Endothelial cell of umbilical vein (primary cell): ENCODE measurements around the gene ZBBX. TPM values are rescaled to one million over a fixed set of nuclear protein-coding genes. Genes with fewer than 3 reads are reported as not detected.
"Not testable (repeated sequence)": the region's sequence is repeated elsewhere in the genome, so short reads cannot be mapped to it uniquely, and the experiment has no call there.

ENCODE experiments used
- Bru-seq: library from RNA; stranded (reverse); fragments of 400-500 nt; gene quantifications from one replicate; lab custom pipeline; 2021; lab: Mats Ljungman, UMichigan
- BruChase-seq, 2 experiments: library from RNA; stranded (reverse); fragments of 400-500 nt; gene quantifications; one replicate each; lab custom pipeline; 2021; lab: Mats Ljungman, UMichigan
- BruUV-seq: library from RNA; stranded (reverse); fragments of 400-500 nt; replicated peaks from 2 replicates; lab custom pipeline; 2021; lab: Mats Ljungman, UMichigan
- CTCF ChIA-PET: fragments of 300-600, 350-600 bp; sonication (Branson Sonifier 250); formaldehyde crosslinking; loops from one replicate; lab custom pipeline; 2021; ENCODE audit warnings: antibody characterized with exemption, inconsistent platforms; lab: Charles Lee
- POLR2A ChIA-PET: fragments of 300-600, 350-600 bp; sonication (Branson Sonifier 250); formaldehyde crosslinking; loops from one replicate; lab custom pipeline; 2021; ENCODE audit warnings: antibody characterized with exemption, inconsistent platforms; lab: Charles Lee
- DNase-seq: peaks from one replicate; pipeline ENCODE4 v3.0.0-alpha.2; 2011; ENCODE audit warnings: low read depth, low spot score
- FAIRE-seq: peaks from 2 replicates; lab custom pipeline; 2011; peaks lifted over from hg19 to GRCh38; lab: Jason Lieb, UNC
- H2AFZ ChIP-seq: 2 replicates; pipeline ENCODE4 v1.6.0; 2012; ENCODE audit warnings: low read depth, low read length, control low read depth, inconsistent platforms
- H3K27ac ChIP-seq: 2 replicates; pipeline ENCODE4 v1.5.1; 2011; ENCODE audit warnings: low read depth, mild to moderate bottlenecking, control low read depth, low read length, moderate library complexity; ENCODE audit not compliant: insufficient read depth
- H3K27me3 ChIP-seq, 2 experiments: 2 replicates each; pipeline versions ENCODE4 v1.6.0 to v1.6.1; 2011; ENCODE audit warnings: low read length in 2 of 2, mixed read lengths in 1 of 2; ENCODE audit not compliant: control insufficient read depth in 2 of 2, insufficient read depth in 2 of 2
- H3K36me3 ChIP-seq, 2 experiments: 2 replicates in 1 of 2; 3 replicates in 1 of 2; pipeline ENCODE4 v1.5.1; 2011; ENCODE audit warnings: low read length in 2 of 2, mild to moderate bottlenecking in 1 of 2, moderate library complexity in 1 of 2; ENCODE audit not compliant: control insufficient read depth in 2 of 2, insufficient read depth in 2 of 2; ENCODE audit errors: extremely low read depth in 1 of 2
- H3K4me1 ChIP-seq: 3 replicates; pipeline ENCODE4 v1.5.1; 2011; ENCODE audit warnings: mild to moderate bottlenecking, low read length; ENCODE audit not compliant: control insufficient read depth, insufficient read depth; ENCODE audit errors: extremely low read depth
- H3K4me2 ChIP-seq: 2 replicates; pipeline ENCODE4 v1.6.1; 2011; ENCODE audit warnings: low read length, control low read depth, mixed read lengths; ENCODE audit not compliant: insufficient read depth
- H3K4me3 ChIP-seq, 3 experiments: fragments of 200-600 bp in 1 of 3; sonication (generic), shearing (Covaris generic) in 1 of 3; replicated peaks in 1 of 3; 2 replicates each; pipeline ENCODE4 v1.5.1; 2011 to 2016; ENCODE audit warnings: control low read depth in 3 of 3, low read length in 3 of 3, mild to moderate bottlenecking in 2 of 3, inconsistent platforms in 1 of 3, low read depth in 1 of 3, moderate library complexity in 1 of 3; ENCODE audit not compliant: insufficient read depth in 1 of 3
- H3K79me2 ChIP-seq: 2 replicates; pipeline ENCODE4 v1.6.0; 2012; ENCODE audit warnings: low read length, inconsistent platforms; ENCODE audit not compliant: control insufficient read depth, insufficient read depth
- H3K9ac ChIP-seq: replicated peaks from 2 replicates; pipeline ENCODE3; 2011; ENCODE audit warnings: low read length, control low read depth; ENCODE audit not compliant: insufficient read depth; ENCODE audit errors: extremely low read depth
- H3K9me1 ChIP-seq: replicated peaks from 3 replicates; pipeline ENCODE4 v1.6.0; 2011; ENCODE audit warnings: mild to moderate bottlenecking, low read length; ENCODE audit not compliant: control insufficient read depth, insufficient read depth; ENCODE audit errors: extremely low read depth
- H3K9me3 ChIP-seq: replicated peaks from 2 replicates; pipeline ENCODE4 v1.5.1; 2012; ENCODE audit warnings: low read length, inconsistent platforms; ENCODE audit not compliant: control insufficient read depth, insufficient read depth
- H4K20me1 ChIP-seq: replicated peaks from 2 replicates; pipeline ENCODE3; 2011; ENCODE audit warnings: mild to moderate bottlenecking, low read length; ENCODE audit not compliant: control insufficient read depth, insufficient read depth; ENCODE audit errors: extremely low read depth
- CTCF ChIP-seq, 2 donors: IDR thresholded peaks; 1 replicate in 1 of 2; 2 replicates in 1 of 2; pipeline ENCODE4 v1.5.1; 2011; ENCODE audit warnings: low read length in 2 of 2, mild to moderate bottlenecking in 2 of 2, moderate library complexity in 2 of 2, control low read depth in 1 of 2, inconsistent platforms in 1 of 2, low read depth in 1 of 2; ENCODE audit not compliant: insufficient read depth in 1 of 2; ENCODE audit errors: extremely low read depth in 1 of 2
- JUN ChIP-seq: IDR thresholded peaks from 2 replicates; pipeline ENCODE4 v1.6.1; 2011; ENCODE audit warnings: borderline replicate concordance, low read depth; ENCODE audit not compliant: insufficient read length, insufficient read depth
- MAX ChIP-seq: IDR thresholded peaks from 2 replicates; pipeline ENCODE4 v1.6.1; 2011; ENCODE audit not compliant: insufficient read depth, insufficient read length
- POLR2AphosphoS5 ChIP-seq: IDR thresholded peaks from 2 replicates; pipeline ENCODE4 v1.6.1; 2012; ENCODE audit warnings: low read depth, mild to moderate bottlenecking, control low read depth, low read length, moderate library complexity; ENCODE audit not compliant: insufficient read depth
- dilution Hi-C: fragments of 300-500 bp; cut with MboI; formaldehyde crosslinking; loops from one replicate; pipeline ENCODE4 v1.15.0; 2019; ENCODE audit warnings: low sequenced_read_pairs; ENCODE audit not compliant: extremely low pct_ligation_motif_present
- intact Hi-C: fragments of 100-400 bp; cut with micrococcal nuclease; formaldehyde crosslinking; loops from one replicate; pipeline ENCODE4 v1.10.0; 2022
- long read RNA-seq: library from polyadenylated mRNA; stranded (forward); transcript quantifications from one replicate; pipeline ENCODE4 v2.0.0, GENCODE V29; 2021
- polyA minus RNA-seq, 3 experiments: library from RNA; depleted of rRNA, polyadenylated mRNA; stranded (reverse); fragments of >200 nt; gene quantifications; 1 replicate in 1 of 3; 2 replicates in 2 of 3; pipeline ENCODE4 v1.2.3, GENCODE V29; 2011
- polyA plus RNA-seq, 4 experiments: library from polyadenylated mRNA; depleted of rRNA in 3 of 4; stranded (reverse) in 3 of 4; unstranded in 1 of 4; fragments of >200 nt; gene quantifications; 2 replicates each; pipeline versions ENCODE4 v1.2.1 to v1.2.3, GENCODE V29; 2011 to 2012; ENCODE audit warnings: missing spikeins in 1 of 4
- total RNA-seq: library from RNA; stranded (reverse); gene quantifications from 2 replicates; pipeline ENCODE4 v1.2.3, GENCODE V29; 2021

Gene ZBBX
- not detected in 2 replicates for total RNA-seq
- polyA plus RNA-seq: not detected in 2 replicates
- not detected in 2 replicates for polyA plus RNA-seq (2011; cell fraction: cytosol; rRNA removed)
- 0.25 and 0.36 TPM in 2 replicates for polyA plus RNA-seq (2011; cell fraction: nucleus; rRNA removed)
- polyA plus RNA-seq (2012): not detected in 2 replicates
- polyA minus RNA-seq: not detected in 2 replicates
- polyA minus RNA-seq (2011; cell fraction: cytosol; rRNA and poly(A)+ RNA removed): not detected
- not detected in 2 replicates for polyA minus RNA-seq (2011; cell fraction: nucleus; rRNA and poly(A)+ RNA removed)
- Bru-seq, nascent RNA: percentile 7 among the genes with signal in this experiment
- percentile 4 among the genes with signal in this experiment for BruChase-seq, experiment 1, labeled RNA remaining after a 6-hour chase
- percentile 7 among the genes with signal in this experiment for BruChase-seq, experiment 2, labeled RNA remaining after a 2-hour chase
- long read RNA-seq: 0 reads

- peak; percentile 89 for DNase-seq
- Histone ChIP-seq H3K36me3 (no peaks in the 10 kb centered on the region), H2AFZ (peak within 1 kb of the TSS; percentile 84), H3K27me3 (no peaks in the 10 kb centered on the region), H3K4me2 (peak within 1 kb of the TSS; percentile 37), H3K27ac (no peak within 1 kb of the TSS), H4K20me1 (no peaks in the 10 kb centered on the region), H3K9me1 (no peaks in the 10 kb centered on the region), H3K4me1 (no peaks in the 10 kb centered on the region), H3K4me3 (peak within 1 kb of the TSS in 2 of 3 experiments; percentile 55 to 57), H3K79me2 (no peaks in the 10 kb centered on the region), H3K9me3 (no peaks in the 10 kb centered on the region), H3K9ac (no peak within 1 kb of the TSS)
- peak; percentile 81 for FAIRE-seq
- TF ChIP-seq MAX (peak; percentile 50), JUN (no peak), POLR2AphosphoS5 (no peak), CTCF (IDR thresholded peaks at IDR 0.05; ENCODE audit: extremely low read depth in 1 of 2, insufficient read depth in 1 of 2, low read depth in 1 of 2, low read length in 2 of 2) (peak; percentile 87 to 95)
- intact Hi-C loops: loop anchor here (1.0 to 10.0 kb wide), 5 partner anchors 304 to 785 kb away; no protein-coding TSS in a partner anchor
- CTCF ChIA-PET: interaction anchor here (0.7 to 3.7 kb wide), 29 partner anchors 10 to 1525 kb away, joined by 3 to 96 read pairs (median 4); partner anchors contain the start of genes PDCD10 and SERPINI1
- BruUV-seq: no TSS peak
- dilution Hi-C loops: no loop called here
- POLR2A ChIA-PET: no interaction called here
Observed at GRCh38 chr3:167380004-167380689, at the start of gene ZBBX. TSS of gene ZBBX (minus strand) at chr3:167380297. CDS start at chr3:167372901, 7,396 bp downstream.

- H3K27ac ChIP-seq, H3K9ac ChIP-seq, dilution Hi-C loops, H3K9me1 ChIP-seq, H3K36me3 ChIP-seq, H3K9me3 ChIP-seq, H3K79me2 ChIP-seq, DNase-seq, FAIRE-seq, H4K20me1 ChIP-seq, CTCF ChIA-PET, BruUV-seq, H3K4me1 ChIP-seq, intact Hi-C loops, H2AFZ ChIP-seq, H3K4me2 ChIP-seq, H3K27me3 ChIP-seq, H3K4me3 ChIP-seq, POLR2A ChIA-PET: not testable (repeated sequence)
Observed at GRCh38 chr3:167426962-167427361, 46.9 kb upstream of the ZBBX start.

- H3K79me2 ChIP-seq, DNase-seq, H3K9me3 ChIP-seq, H2AFZ ChIP-seq, H3K4me3 ChIP-seq, intact Hi-C loops, H3K9ac ChIP-seq, FAIRE-seq, H3K27me3 ChIP-seq, H3K27ac ChIP-seq, H3K9me1 ChIP-seq, dilution Hi-C loops, H3K4me2 ChIP-seq, CTCF ChIA-PET, POLR2A ChIA-PET, H3K36me3 ChIP-seq, H3K4me1 ChIP-seq, H4K20me1 ChIP-seq, BruUV-seq: not testable (repeated sequence)
Observed at GRCh38 chr3:167422396-167422795, 42.3 kb upstream of the ZBBX start.
